ENCODE results near the gene JUN. TPM values are rescaled to one million over a fixed set of nuclear protein-coding genes. Genes with fewer than 3 reads are reported as not detected.
A peak's percentile ranks its signal among the peaks of the same experiment; 100 is the strongest.

JUN gene
- total and polyA plus RNA-seq, 12 donors, result 29.4 to 250 (median 57.7) TPM

DNA sequence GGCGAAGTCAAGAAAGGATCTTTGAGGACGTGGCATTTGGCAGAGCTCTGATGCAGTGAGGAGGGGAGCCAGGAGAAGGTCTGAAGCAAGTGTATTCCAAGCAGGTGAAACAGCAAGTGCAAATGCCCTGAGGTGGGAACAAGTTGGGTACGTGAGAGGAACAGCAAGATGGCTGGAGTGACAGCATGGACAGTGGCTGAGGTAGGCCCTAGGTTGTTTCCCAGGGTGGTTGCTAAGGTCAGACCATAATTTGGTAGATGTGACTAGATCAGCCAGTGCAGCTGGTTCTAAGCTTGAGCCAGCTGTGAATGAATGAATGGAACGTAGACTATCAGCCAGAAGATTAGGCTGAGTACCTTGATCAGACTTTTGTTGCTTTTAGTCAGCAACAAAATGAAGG lies 37.5 kb upstream of the JUN start:
- H3K4me1 ChIP-seq (replicated peaks in 1 of 2), result peaks cover 7 to 13% of the 10 kb centered on the region in 2 donors
- no peaks in the 10 kb centered on the region for H3K27me3 ChIP-seq
- no peaks in the 10 kb centered on the region for H3K9me3 ChIP-seq (replicated peaks in 1 of 3)
- DNase-seq, result no peak
- TF ChIP-seq POLR2A (IDR thresholded peaks at IDR 0.05), result no peak
- no peak for TF ChIP-seq CTCF (IDR thresholded peaks at IDR 0.05)
- no peak overlapping the region for H3K4me3 ChIP-seq
- intact Hi-C loops (cut with DNase I), result no loop called here
- no peaks in the 10 kb centered on the region for H3K36me3 ChIP-seq (replicated peaks in 1 of 2)
- no peak overlapping the region for H3K27ac ChIP-seq
- WGBS, 4 donors, result 93 to 98% (median 94%) methylated on average over 4 of the region's 4 CpGs

GRCh38 chr1:58818976-58819375 lies 35.1 kb upstream of the JUN start:
- Histone ChIP-seq H3K4me1 (replicated peaks in 1 of 2) (peaks cover 11 to 24% of the 10 kb centered on the region in 2 donors), H3K27me3 (no peaks in the 10 kb centered on the region), H3K36me3 (replicated peaks in 1 of 2) (no peaks in the 10 kb centered on the region), H3K27ac (no peak overlapping the region), H3K4me3 (no peak overlapping the region), H3K9me3 (replicated peaks in 1 of 3) (no peaks in the 10 kb centered on the region)
- no peak for DNase-seq
- TF ChIP-seq CTCF (IDR thresholded peaks at IDR 0.05), result no peak
- TF ChIP-seq POLR2A (IDR thresholded peaks at IDR 0.05), result no peak
- WGBS, 4 donors, result 74 to 85% (median 84%) methylated on average over 3 of the region's 3 CpGs
- intact Hi-C loops (cut with DNase I), result no loop called here

GRCh38 chr1:58818075-58818474 lies 34.2 kb upstream of the JUN start:
- WGBS, 4 donors, result 85 to 90% (median 88%) methylated on average over 2 of the region's 2 CpGs
- H3K27me3 ChIP-seq, result no peaks in the 10 kb centered on the region
- no peak for TF ChIP-seq POLR2A (IDR thresholded peaks at IDR 0.05)
- TF ChIP-seq CTCF (IDR thresholded peaks at IDR 0.05), result no peak
- no peak overlapping the region for H3K27ac ChIP-seq
- peaks cover 11 to 26% of the 10 kb centered on the region in 2 donors for H3K4me1 ChIP-seq (replicated peaks in 1 of 2)
- intact Hi-C loops (cut with DNase I), result no loop called here
- H3K36me3 ChIP-seq (replicated peaks in 1 of 2), result no peaks in the 10 kb centered on the region
- H3K4me3 ChIP-seq, result no peak overlapping the region
- DNase-seq, result peak in 1 of 7 donors; percentile 19
- H3K9me3 ChIP-seq (replicated peaks in 1 of 3), result no peaks in the 10 kb centered on the region

DNA sequence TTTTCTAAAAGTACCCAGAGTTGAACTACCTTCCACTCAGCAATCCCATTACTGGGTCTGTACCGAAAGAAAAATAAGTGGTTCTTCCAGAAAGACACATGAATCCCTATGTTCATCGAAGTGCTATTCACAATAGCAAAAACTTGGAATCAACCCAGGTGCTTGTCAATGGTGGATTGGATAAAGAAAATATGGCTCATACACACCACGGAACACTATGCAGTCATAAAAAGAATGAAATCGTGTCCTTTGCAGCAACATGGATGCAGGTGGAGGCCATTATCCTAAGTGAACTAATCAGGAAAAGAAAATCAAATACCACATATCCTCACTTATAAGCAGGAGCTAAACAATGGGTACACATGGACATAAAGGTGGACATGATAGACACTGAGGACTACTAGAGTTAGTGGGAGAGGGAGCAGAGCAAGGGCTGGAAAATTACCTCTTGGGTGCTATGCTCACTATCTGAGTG lies 32.9 kb upstream of the JUN start:
- 11 to 24% (median 17%) methylated on average over 4 of the region's 4 CpGs for WGBS, 4 donors
- H3K4me3 ChIP-seq, result peak overlapping the region in 2 of 4 donors; percentile 56 to 58
- peaks cover 11 to 26% of the 10 kb centered on the region in 2 donors for H3K4me1 ChIP-seq (replicated peaks in 1 of 2)
- H3K27ac ChIP-seq, result peak overlapping the region; percentile 92 to 95 (median 94)
- no peaks in the 10 kb centered on the region for H3K36me3 ChIP-seq (replicated peaks in 1 of 2)
- TF ChIP-seq POLR2A (IDR thresholded peaks at IDR 0.05) (no peak), CTCF (IDR thresholded peaks at IDR 0.05) (no peak)
- peak in 1 of 7 donors; percentile 20 for DNase-seq
- intact Hi-C loops (cut with DNase I), result no loop called here
- no peaks in the 10 kb centered on the region for H3K9me3 ChIP-seq (replicated peaks in 1 of 3)
- no peaks in the 10 kb centered on the region for H3K27me3 ChIP-seq

Data from adrenal gland (tissue), 12 donors.